Suprapubic skin (tissue), 4 donors: Measurements from ENCODE around the gene WDR7. TPM values are rescaled to one million over a fixed set of nuclear protein-coding genes. Genes with fewer than 3 reads are reported as not detected.

Experiments
- DNase-seq, 2 donors: peaks; one replicate each; pipeline ENCODE4 v3.0.0-alpha.2; 2019; ENCODE audit warnings: low spot score in 2 of 2
- H3K27ac ChIP-seq: fragments of 200-600 bp; sonication (generic); one replicate; pipeline ENCODE4 v1.5.1; 2019
- H3K27me3 ChIP-seq: fragments of 200-600 bp; sonication (generic); one replicate; pipeline ENCODE4 v1.5.1; 2019
- H3K36me3 ChIP-seq: fragments of 200-600 bp; sonication (generic); one replicate; pipeline ENCODE4 v1.5.1; 2019
- H3K4me1 ChIP-seq: fragments of 200-600 bp; sonication (generic); one replicate; pipeline ENCODE4 v1.5.1; 2019
- H3K4me3 ChIP-seq: fragments of 200-600 bp; sonication (generic); one replicate; pipeline ENCODE4 v1.5.1; 2019; ENCODE audit warnings: mild to moderate bottlenecking
- H3K9me3 ChIP-seq: fragments of 200-600 bp; sonication (generic); one replicate; pipeline ENCODE4 v1.5.1; 2019
- EP300 ChIP-seq: sonication (generic); formaldehyde crosslinking; IDR thresholded peaks from one replicate; pipeline ENCODE4 v1.6.1; 2017; ENCODE audit warnings: antibody characterized with exemption
- POLR2A ChIP-seq, 2 donors: fragments of 450-650 bp; IDR thresholded peaks; one replicate each; pipeline ENCODE4 v1.6.1; 2017; ENCODE audit warnings: antibody characterized with exemption in 2 of 2, mild to moderate bottlenecking in 2 of 2, moderate library complexity in 2 of 2
- POLR2AphosphoS5 ChIP-seq, 3 donors: sonication (generic); formaldehyde crosslinking; IDR thresholded peaks; one replicate each; pipeline ENCODE4 v1.6.1; 2017; ENCODE audit warnings: antibody characterized with exemption in 3 of 3
- WGBS: methylation state at CpG from one replicate; pipeline ENCODE4 v1.1.5; 2018; 5-methylcytosine and 5-hydroxymethylcytosine counted together
- total RNA-seq, 4 donors: library from RNA; depleted of rRNA; stranded (reverse); fragments of >200 nt; gene quantifications; one replicate each; pipeline ENCODE4 v1.1.0, GENCODE V29; 2016
- TF ChIP-seq, protein P1 (sequence below), 2 donors: fragments of 200-600 bp in 1 of 2; fragments of 450-650 bp in 1 of 2; sonication (generic) in 1 of 2; IDR thresholded peaks; one replicate each; pipeline ENCODE4 v1.5.1; 2016 to 2019; ENCODE audit warnings: antibody characterized with exemption in 2 of 2, mild to moderate bottlenecking in 1 of 2, moderate library complexity in 1 of 2

WDR7 gene
- total RNA-seq, 4 donors from 2014 or later: 14.4 to 29.2 (median 20.2) TPM

DNA sequence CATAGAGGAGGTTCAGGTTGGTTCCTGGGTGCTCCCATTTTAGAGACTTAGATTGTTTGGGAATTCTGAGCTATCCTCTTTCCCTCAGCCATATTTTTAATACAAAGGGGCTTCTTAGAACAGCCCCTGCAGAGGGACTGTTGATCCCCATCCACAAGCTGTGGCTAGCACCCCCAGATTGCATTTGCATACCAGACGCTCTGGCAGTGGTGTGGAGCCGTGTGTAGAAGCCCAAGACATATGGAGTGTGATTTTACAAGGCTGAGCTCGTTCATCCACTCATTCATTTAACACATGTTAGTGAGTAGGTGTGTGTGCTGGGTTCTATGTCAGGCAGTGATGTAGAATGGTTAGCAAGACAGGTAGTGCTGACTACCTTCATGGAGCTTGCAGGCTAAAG is 329.0 kb downstream of the WDR7 start:
- no peaks in the 10 kb centered on the region for H3K36me3 ChIP-seq
- no peaks in the 10 kb centered on the region for H3K4me1 ChIP-seq
- DNase-seq: no peak
- no peaks in the 10 kb centered on the region for H3K27me3 ChIP-seq
- 90% methylated on average over 3 of the region's 3 CpGs for WGBS
- TF ChIP-seq POLR2A (IDR thresholded peaks at IDR 0.05) (no peak), EP300 (no peak), POLR2AphosphoS5 (IDR thresholded peaks at IDR 0.05) (no peak)
- TF ChIP-seq, protein P1, sequence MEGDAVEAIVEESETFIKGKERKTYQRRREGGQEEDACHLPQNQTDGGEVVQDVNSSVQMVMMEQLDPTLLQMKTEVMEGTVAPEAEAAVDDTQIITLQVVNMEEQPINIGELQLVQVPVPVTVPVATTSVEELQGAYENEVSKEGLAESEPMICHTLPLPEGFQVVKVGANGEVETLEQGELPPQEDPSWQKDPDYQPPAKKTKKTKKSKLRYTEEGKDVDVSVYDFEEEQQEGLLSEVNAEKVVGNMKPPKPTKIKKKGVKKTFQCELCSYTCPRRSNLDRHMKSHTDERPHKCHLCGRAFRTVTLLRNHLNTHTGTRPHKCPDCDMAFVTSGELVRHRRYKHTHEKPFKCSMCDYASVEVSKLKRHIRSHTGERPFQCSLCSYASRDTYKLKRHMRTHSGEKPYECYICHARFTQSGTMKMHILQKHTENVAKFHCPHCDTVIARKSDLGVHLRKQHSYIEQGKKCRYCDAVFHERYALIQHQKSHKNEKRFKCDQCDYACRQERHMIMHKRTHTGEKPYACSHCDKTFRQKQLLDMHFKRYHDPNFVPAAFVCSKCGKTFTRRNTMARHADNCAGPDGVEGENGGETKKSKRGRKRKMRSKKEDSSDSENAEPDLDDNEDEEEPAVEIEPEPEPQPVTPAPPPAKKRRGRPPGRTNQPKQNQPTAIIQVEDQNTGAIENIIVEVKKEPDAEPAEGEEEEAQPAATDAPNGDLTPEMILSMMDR (IDR thresholded peaks at IDR 0.05): no peak
- H3K4me3 ChIP-seq: no peak overlapping the region
- no peaks in the 10 kb centered on the region for H3K9me3 ChIP-seq
- no peak overlapping the region for H3K27ac ChIP-seq

DNA sequence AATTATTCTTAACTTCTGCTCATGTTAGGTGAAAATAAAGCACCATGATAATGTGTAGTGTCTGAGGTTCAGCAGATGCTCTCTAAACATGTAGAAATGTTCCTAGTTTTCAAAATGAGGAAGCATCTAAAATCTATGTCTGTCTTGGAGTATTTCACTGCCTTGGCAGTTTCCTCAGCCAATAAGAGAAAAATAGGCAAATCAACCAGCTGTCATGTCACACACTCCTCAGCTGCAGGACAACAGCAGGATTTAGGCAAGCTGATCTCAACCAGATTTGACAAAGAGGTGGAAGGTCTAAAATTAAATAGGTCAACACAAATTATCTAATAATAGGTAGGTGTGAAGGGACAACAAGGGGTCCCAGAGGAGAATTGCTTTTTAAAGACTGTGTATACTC is 331.6 kb downstream of the WDR7 start:
- H3K27me3 ChIP-seq: no peaks in the 10 kb centered on the region
- no peak overlapping the region for H3K27ac ChIP-seq
- no peaks in the 10 kb centered on the region for H3K9me3 ChIP-seq

DNA sequence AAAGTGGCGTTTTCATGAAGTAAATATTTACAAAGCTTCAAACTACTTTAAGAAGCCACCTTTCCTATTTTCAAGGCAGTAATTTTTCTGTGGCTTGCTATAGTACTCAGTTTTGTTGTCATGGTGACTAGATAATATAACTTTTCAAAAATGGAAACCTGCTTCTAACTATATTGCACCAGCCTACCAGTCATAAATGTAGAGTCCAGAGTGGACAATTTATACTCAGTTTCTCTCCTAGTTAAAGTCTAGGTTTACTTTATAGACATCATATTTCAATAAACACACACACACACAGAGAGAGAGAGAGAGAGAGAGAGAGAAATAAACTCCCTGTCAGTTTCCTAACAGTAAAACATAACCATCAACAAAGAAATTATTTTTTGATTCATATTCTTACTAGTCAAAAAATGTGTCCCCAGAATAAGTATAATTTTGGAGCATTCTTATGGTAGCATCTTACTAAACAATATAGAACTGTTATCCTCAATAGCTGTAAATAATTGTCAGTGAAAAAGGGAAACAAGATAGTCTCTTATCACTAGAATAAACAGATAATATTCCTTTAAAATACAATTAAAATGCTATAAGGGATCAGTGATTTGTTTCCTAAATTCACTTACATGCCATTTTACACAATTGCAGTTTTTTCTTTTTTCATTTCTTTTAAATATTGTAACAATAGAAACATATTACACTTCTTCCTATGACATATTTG is 332.3 kb downstream of the WDR7 start:
- TF ChIP-seq EP300 (no peak), POLR2AphosphoS5 (IDR thresholded peaks at IDR 0.05) (no peak), POLR2A (IDR thresholded peaks at IDR 0.05) (no peak)
- TF ChIP-seq, protein P1 (IDR thresholded peaks at IDR 0.05): no peak
- 78% methylated on average over 1 of the region's 1 CpG for WGBS
- Histone ChIP-seq H3K27ac (no peak overlapping the region), H3K9me3 (no peaks in the 10 kb centered on the region), H3K27me3 (no peaks in the 10 kb centered on the region), H3K4me3 (no peak overlapping the region), H3K4me1 (no peaks in the 10 kb centered on the region), H3K36me3 (no peaks in the 10 kb centered on the region)
- DNase-seq: no peak

More for the DNA sequence above, 331.6 kb downstream of the WDR7 start:
- Histone ChIP-seq H3K36me3 (no peaks in the 10 kb centered on the region), H3K4me1 (no peaks in the 10 kb centered on the region), H3K4me3 (no peak overlapping the region)
- no peak for TF ChIP-seq POLR2A (IDR thresholded peaks at IDR 0.05)
- no peak for TF ChIP-seq POLR2AphosphoS5 (IDR thresholded peaks at IDR 0.05)
- no peak for TF ChIP-seq EP300
- TF ChIP-seq, protein P1 (IDR thresholded peaks at IDR 0.05): no peak
- DNase-seq: no peak

DNA sequence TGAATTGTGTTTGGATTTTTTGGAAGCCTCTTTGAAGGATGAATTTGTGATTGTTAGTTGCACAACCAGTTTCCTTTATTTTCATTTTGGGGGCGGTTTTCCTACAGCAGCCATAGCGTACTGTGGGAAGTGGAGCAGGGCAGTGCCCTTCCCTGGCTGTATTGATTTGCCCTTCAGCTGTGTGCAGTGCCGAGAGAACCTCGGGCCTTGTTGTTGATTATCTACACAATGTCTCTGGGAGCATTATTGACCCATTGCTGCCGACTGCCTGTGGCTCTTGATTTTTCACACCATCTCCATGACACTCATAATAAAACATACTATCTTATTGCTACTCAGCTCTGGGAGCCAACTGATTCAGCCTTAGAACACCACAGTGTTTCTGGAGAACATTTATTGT is 333.6 kb downstream of the WDR7 start:
- Histone ChIP-seq H3K27me3 (no peaks in the 10 kb centered on the region), H3K4me3 (no peak overlapping the region), H3K36me3 (no peaks in the 10 kb centered on the region), H3K4me1 (no peaks in the 10 kb centered on the region), H3K27ac (no peak overlapping the region), H3K9me3 (no peaks in the 10 kb centered on the region)
- WGBS: 88% methylated on average over 5 of the region's 5 CpGs
- no peak for TF ChIP-seq POLR2A (IDR thresholded peaks at IDR 0.05)
- TF ChIP-seq, protein P1 (IDR thresholded peaks at IDR 0.05): no peak
- TF ChIP-seq POLR2AphosphoS5 (IDR thresholded peaks at IDR 0.05): no peak
- TF ChIP-seq EP300: no peak
- DNase-seq: no peak

DNA sequence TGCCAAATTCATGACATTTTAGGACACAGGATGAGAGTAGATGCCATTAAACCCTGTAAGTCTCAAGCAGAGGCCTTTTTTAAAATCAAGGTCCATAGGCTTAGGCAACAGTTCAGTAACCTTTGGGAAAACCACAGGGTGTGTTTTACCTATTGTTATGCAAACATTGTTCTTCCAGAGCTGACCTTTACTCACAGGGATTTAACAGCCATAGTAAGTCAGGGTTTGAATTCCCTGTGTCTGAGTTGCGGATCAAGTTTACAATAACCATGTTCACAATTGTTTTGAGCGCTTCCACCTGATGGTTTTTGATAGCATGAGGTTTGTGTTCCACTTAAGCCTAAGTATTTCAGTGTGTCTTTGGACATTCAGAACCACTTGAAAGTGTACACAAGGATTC is 335.7 kb downstream of the WDR7 start:
- no peaks in the 10 kb centered on the region for H3K36me3 ChIP-seq
- H3K4me3 ChIP-seq: no peak overlapping the region
- H3K9me3 ChIP-seq: no peaks in the 10 kb centered on the region
- H3K4me1 ChIP-seq: no peaks in the 10 kb centered on the region
- DNase-seq: no peak
- TF ChIP-seq, protein P1 (IDR thresholded peaks at IDR 0.05): no peak
- no peak for TF ChIP-seq POLR2A (IDR thresholded peaks at IDR 0.05)
- no peak for TF ChIP-seq EP300
- TF ChIP-seq POLR2AphosphoS5 (IDR thresholded peaks at IDR 0.05): no peak
- WGBS: 97% methylated on average over 2 of the region's 2 CpGs
- no peaks in the 10 kb centered on the region for H3K27me3 ChIP-seq
- no peak overlapping the region for H3K27ac ChIP-seq
